H1 (cell line): ENCODE measurements around the gene PHYH. TPM values are rescaled to one million over a fixed set of nuclear protein-coding genes. Genes with fewer than 3 reads are reported as not detected.

ENCODE experiments used
- TEAD4 ChIP-seq: IDR thresholded peaks from 2 replicates; pipeline ENCODE4 v1.6.1; 2012; ENCODE audit warnings: low read depth, low read length, inconsistent platforms, mixed read lengths
- polyA plus RNA-seq, 7 experiments: library from polyadenylated mRNA; depleted of rRNA in 3 of 7; stranded (reverse) in 5 of 7; unstranded in 2 of 7; fragments of >200 nt in 5 of 7; fragments of 200-250 nt in 2 of 7; gene quantifications; 1 replicate in 5 of 7; 2 replicates in 1 of 7; 4 replicates in 1 of 7; pipeline versions ENCODE4 v1.2.1 to v1.2.3, GENCODE V29; 2011 to 2013; ENCODE audit warnings: missing spikeins in 2 of 7, mixed read lengths in 2 of 7
- total RNA-seq: library from RNA; stranded (reverse); fragmentation: NEBNext Ultra II Directional; extraction: Animal tissue kit (Norgen Biotek cat#: 25700); gene quantifications from 2 replicates; pipeline ENCODE4 v1.2.1, GENCODE V29; 2021
- TF ChIP-seq, protein P1 (sequence below): IDR thresholded peaks from 2 replicates; pipeline ENCODE4 v1.6.1; 2012; ENCODE audit warnings: inconsistent platforms

PHYH gene
- total and polyA plus RNA-seq, 2 of the 8 experiments (the other 6 are each of a cell fraction or from before 2014, with no cell fraction given), result 22.0 to 22.7 TPM

DNA sequence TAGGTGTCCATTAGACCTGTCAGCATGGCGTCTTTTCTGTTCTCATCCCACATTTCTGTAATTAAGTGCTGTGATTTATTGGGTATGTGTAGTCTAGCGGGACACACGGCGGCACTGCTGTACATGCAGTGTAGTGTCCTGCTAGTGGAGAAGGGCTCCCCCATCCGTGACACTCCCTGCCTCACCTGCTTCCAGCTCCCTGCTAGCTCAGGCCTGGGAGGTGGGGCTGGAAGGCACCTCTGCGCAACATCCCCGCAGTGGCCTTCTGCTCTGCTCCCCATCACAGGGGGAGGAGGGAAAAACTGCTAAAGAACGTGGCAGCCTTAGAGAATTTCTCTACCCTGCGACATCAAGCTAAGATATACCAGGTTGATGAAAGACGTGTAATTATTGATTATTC is 28.7 kb upstream of the PHYH start (continued):
- TF ChIP-seq TEAD4, result no peak
- TF ChIP-seq, protein P1, sequence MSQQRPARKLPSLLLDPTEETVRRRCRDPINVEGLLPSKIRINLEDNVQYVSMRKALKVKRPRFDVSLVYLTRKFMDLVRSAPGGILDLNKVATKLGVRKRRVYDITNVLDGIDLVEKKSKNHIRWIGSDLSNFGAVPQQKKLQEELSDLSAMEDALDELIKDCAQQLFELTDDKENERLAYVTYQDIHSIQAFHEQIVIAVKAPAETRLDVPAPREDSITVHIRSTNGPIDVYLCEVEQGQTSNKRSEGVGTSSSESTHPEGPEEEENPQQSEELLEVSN, result no peak
